IPS-NIHi7 (cell line): ENCODE results near the gene ZNF286A.
"Not testable (repeated sequence)": the region's sequence is repeated elsewhere in the genome, so short reads cannot be mapped to it uniquely, and the experiment has no call there.

ENCODE experiments used
- DNase-seq: peaks from one replicate; pipeline ENCODE4 v3.0.0; 2012; ENCODE audit warnings: mixed read lengths; ENCODE audit errors: extremely low spot score

ZNF286A gene

GRCh38 chr17:15768865-15769533 is 69.4 kb downstream of the ZNF286A start:
- DNase-seq = not testable (repeated sequence)
